ENCODE data around the gene SLC4A4. TPM values are rescaled to one million over a fixed set of nuclear protein-coding genes. Genes with fewer than 3 reads are reported as not detected.

The SLC4A4 gene
- polyA plus RNA-seq, 1 donor (not counting 4 experiments of a cell fraction or from before 2014, with no cell fraction given) = 0.29 TPM

GRCh38 chr4:71468116-71468710 is 129.4 kb downstream of the SLC4A4 start:
- Histone ChIP-seq H3K27ac (ENCODE audit: control insufficient read depth, insufficient read depth, low read length) (no peak overlapping the region), H2AFZ (ENCODE audit: control insufficient read depth, low read length) (no peak overlapping the region), H3K4me1 (ENCODE audit: control insufficient read depth, extremely low read depth, insufficient read depth, low read length) (no peaks in the 10 kb centered on the region), H3K79me2 (ENCODE audit: control insufficient read depth, insufficient read depth, low read length) (no peaks in the 10 kb centered on the region), H3K9me3 (ENCODE audit: control insufficient read depth, low read depth, low read length) (no peaks in the 10 kb centered on the region), H3K4me2 (ENCODE audit: control insufficient read depth, extremely low read depth, insufficient read depth, low read depth, low read length) (no peak overlapping the region), H3K9ac (ENCODE audit: control insufficient read depth, extremely low read depth, insufficient read depth, low read length) (no peak overlapping the region), H3K36me3 (ENCODE audit: control insufficient read depth in 2 of 2, extremely low read depth in 1 of 2, insufficient read depth in 2 of 2, low read length in 2 of 2) (no peaks in the 10 kb centered on the region), H3K27me3 (ENCODE audit: control insufficient read depth, extremely low read depth, insufficient read depth, low read length) (no peaks in the 10 kb centered on the region), H3K4me3 (ENCODE audit: control insufficient read depth in 2 of 3, extremely low read depth in 1 of 3, insufficient read depth in 2 of 3, low read depth in 1 of 3, low read length in 3 of 3) (no peak overlapping the region), H3K9me1 (ENCODE audit: control insufficient read depth, extremely low read depth, insufficient read depth, low read length) (no peaks in the 10 kb centered on the region), H4K20me1 (ENCODE audit: control insufficient read depth, extremely low read depth, insufficient read depth, low read length) (no peaks in the 10 kb centered on the region)
- DNase-seq (ENCODE audit: low read depth, low spot score) (no peak), FAIRE-seq (no peak)
- TF ChIP-seq CTCF (optimal IDR thresholded peaks at IDR 0.05 in 1 of 3, IDR thresholded peaks at IDR 0.05 in 1 of 3, conservative IDR thresholded peaks at IDR 0.05 in 1 of 3; ENCODE audit: extremely low read depth in 1 of 3, insufficient read depth in 2 of 3, low read length in 3 of 3) = no peak
- TF ChIP-seq EZH2 (IDR thresholded peaks at IDR 0.05; ENCODE audit: low read length) = no peak
- dilution Hi-C loops (cut with MboI; ENCODE audit: extremely low pct_ligation_motif_present, low sequenced_read_pairs) = no loop called here

GRCh38 chr4:71469541-71469940 is 130.7 kb downstream of the SLC4A4 start:
- no peak for FAIRE-seq
- dilution Hi-C loops (cut with MboI; ENCODE audit: extremely low pct_ligation_motif_present, low sequenced_read_pairs) = no loop called here
- no peaks in the 10 kb centered on the region for H4K20me1 ChIP-seq (ENCODE audit: control insufficient read depth, extremely low read depth, insufficient read depth, low read length)
- no peaks in the 10 kb centered on the region for H3K9me3 ChIP-seq (ENCODE audit: control insufficient read depth, low read depth, low read length)
- DNase-seq (ENCODE audit: low read depth, low spot score) = no peak
- TF ChIP-seq EZH2 (IDR thresholded peaks at IDR 0.05; ENCODE audit: low read length) (no peak), CTCF (optimal IDR thresholded peaks at IDR 0.05 in 1 of 3, IDR thresholded peaks at IDR 0.05 in 1 of 3, conservative IDR thresholded peaks at IDR 0.05 in 1 of 3; ENCODE audit: extremely low read depth in 1 of 3, insufficient read depth in 2 of 3, low read length in 3 of 3) (no peak)
- no peaks in the 10 kb centered on the region for H3K4me1 ChIP-seq (ENCODE audit: control insufficient read depth, extremely low read depth, insufficient read depth, low read length)
- no peaks in the 10 kb centered on the region for H3K36me3 ChIP-seq (ENCODE audit: control insufficient read depth in 2 of 2, extremely low read depth in 1 of 2, insufficient read depth in 2 of 2, low read length in 2 of 2)
- H2AFZ ChIP-seq (ENCODE audit: control insufficient read depth, low read length) = no peak overlapping the region
- no peaks in the 10 kb centered on the region for H3K27me3 ChIP-seq (ENCODE audit: control insufficient read depth, extremely low read depth, insufficient read depth, low read length)
- no peak overlapping the region for H3K4me2 ChIP-seq (ENCODE audit: control insufficient read depth, extremely low read depth, insufficient read depth, low read depth, low read length)
- no peak overlapping the region for H3K9ac ChIP-seq (ENCODE audit: control insufficient read depth, extremely low read depth, insufficient read depth, low read length)
- H3K4me3 ChIP-seq (ENCODE audit: control insufficient read depth in 2 of 3, extremely low read depth in 1 of 3, insufficient read depth in 2 of 3, low read depth in 1 of 3, low read length in 3 of 3) = no peak overlapping the region
- no peak overlapping the region for H3K27ac ChIP-seq (ENCODE audit: control insufficient read depth, insufficient read depth, low read length)
- no peaks in the 10 kb centered on the region for H3K79me2 ChIP-seq (ENCODE audit: control insufficient read depth, insufficient read depth, low read length)
- H3K9me1 ChIP-seq (ENCODE audit: control insufficient read depth, extremely low read depth, insufficient read depth, low read length) = no peaks in the 10 kb centered on the region
